NCI-H510A treated with DMSO at 0.1 percent for 48 hours (cell line): ENCODE data around the gene TRIM17.
"Not testable (repeated sequence)": the region's sequence is repeated elsewhere in the genome, so short reads cannot be mapped to it uniquely, and the experiment has no call there.

ENCODE experiments used
- DNase-seq: peaks from one replicate; lab custom pipeline; 2025; lab: John Stamatoyannopoulos, UW

The TRIM17 gene

DNA sequence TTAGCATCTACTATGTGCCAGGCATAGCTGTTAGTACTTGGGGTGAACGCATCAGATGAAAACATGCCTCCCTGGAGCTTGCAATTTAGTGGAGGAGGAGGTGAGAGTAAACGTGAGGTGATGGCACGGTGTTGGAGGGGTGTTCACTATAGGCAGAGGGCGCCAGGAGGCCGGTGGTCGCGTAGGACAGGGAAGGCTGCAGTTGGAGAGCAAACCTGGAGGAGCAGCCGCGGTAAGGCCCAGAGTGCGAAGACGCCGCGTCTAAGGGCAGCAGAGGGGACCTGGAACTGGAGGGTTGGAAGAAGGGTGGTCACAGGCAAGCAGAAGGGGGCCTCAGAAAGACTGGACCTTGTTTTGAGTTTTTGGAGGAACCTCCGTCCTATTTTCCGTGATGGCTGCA is 30.2 kb upstream of the TRIM17 start:
- DNase-seq: no peak

DNA sequence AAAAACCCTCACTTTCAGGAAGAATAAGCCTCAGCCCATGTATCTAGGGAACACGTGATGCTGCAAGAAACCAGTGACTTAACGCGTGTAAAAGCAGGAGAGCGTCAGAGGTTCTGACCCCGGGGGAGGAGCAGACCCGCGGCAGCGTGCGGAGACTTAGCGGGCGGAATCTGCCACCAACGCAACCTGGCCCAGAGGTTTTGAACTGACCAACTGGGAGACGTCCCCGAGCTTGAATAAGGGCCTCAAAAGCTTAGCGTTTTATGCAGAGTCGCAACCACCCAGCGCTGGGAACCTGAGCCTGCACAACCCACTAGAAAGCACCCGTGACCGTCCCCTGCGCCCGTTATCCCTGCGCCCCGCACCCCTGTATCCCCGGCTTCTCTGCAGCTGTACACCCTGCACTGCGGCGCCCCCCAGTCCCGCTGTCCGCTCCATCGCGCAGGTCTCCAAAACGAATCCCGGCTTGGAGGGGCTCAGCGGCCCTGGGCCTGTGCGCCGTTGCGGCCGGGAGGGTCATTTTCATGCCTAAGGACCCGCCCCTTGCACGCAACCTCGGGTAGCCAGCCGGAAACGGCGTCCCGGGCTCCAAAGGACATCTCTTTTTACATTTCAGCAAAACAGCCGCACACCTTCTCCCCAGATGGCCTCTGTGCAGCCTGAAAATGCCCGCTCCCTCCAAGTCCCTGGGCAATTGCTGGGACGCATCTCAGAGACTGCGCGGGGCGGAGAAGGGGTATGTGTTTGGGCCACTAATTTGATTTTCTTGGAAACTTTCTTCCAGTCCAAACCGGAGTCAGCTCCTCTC is 29.4 kb upstream of the TRIM17 start:
- DNase-seq: peak; percentile 32

DNA sequence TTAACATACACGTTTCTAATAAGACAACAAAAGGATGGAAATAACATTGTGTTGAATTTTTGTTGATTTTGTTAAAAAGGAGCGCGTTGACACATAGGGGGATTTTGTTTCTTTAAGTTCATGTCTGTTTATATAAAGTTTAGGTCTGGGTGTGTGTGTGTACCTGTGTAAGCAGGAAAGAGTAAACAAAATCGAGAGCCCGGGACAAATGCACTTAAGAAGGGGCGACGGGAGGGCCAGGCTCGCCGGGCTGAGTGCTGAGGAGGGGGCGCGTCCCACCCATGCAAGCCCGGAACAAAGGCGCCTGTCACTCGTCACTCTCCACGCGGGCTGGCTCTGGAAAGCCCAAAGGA is 28.8 kb upstream of the TRIM17 start:
- no peak for DNase-seq

DNA sequence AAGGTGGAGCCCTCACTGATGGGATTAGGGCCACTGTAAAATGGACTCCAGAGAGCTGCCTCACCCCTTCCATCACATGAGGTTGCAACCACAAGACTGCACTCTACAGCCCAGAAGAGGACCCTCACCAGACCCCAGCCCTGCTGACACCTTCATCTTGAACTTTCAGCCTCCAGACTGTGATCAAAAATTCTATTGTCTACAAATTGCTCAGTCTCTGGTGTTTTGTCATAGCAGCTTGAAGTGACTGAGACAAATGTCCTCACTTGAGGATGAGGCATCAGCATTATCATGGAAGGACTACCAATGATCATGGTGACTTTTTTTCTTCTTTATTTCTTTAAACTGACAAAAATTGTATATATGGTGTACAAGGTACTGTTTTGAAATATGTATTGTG is 26.7 kb upstream of the TRIM17 start:
- no peak for DNase-seq

DNA sequence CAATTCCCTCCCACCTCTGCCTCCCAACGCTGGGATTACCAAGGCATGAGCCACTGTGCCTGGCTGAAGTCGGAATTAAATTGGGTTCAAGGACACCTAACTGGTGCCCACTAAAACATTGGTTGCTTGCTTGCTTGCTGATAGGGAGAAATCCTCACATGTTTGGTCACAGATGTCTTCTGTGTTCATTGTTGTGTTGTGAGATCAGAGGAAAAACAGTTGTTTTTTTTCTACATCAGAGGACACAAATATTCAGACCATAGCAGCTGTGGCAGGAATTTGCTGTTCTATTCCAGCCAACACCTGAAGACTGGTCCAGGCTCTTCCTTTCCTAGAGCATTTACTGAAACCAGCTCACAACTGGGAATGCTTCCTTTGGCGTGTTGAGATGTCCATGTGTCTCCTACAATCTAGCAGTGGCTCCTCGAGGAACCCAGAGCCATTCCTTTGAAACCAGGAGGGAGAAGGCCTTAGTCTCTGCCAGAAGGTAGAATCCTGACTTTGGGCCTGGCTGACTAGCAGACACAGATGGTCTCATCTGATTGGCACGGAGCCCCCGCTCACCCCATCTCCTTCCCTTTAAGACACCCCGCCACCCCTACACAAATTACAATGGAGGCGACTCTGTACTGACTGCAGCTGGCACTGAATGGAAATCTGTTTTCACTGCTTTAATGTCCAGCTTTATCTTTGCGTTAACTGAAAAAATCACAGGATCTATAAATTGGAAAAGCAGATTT is 24.3 kb upstream of the TRIM17 start:
- DNase-seq: no peak

DNA sequence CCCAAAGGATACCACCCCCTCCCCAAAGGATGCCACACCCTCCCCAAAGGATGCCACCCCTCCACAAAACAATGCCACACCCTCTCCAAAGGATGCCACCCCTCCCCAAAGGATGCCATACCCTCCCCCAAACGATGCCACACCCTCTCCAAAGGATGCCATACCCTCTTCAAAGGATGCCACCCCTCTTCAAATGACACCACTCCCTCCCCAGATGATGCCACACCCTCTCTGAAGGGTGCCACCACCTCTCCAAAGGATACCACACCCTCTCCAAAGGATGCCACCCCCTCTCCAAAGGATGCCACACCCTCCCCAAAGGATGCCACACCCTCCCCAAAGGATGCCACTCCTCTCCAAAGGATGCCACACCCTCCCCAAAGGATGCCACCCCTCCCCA is 21.6 kb upstream of the TRIM17 start:
- DNase-seq: no peak

DNA sequence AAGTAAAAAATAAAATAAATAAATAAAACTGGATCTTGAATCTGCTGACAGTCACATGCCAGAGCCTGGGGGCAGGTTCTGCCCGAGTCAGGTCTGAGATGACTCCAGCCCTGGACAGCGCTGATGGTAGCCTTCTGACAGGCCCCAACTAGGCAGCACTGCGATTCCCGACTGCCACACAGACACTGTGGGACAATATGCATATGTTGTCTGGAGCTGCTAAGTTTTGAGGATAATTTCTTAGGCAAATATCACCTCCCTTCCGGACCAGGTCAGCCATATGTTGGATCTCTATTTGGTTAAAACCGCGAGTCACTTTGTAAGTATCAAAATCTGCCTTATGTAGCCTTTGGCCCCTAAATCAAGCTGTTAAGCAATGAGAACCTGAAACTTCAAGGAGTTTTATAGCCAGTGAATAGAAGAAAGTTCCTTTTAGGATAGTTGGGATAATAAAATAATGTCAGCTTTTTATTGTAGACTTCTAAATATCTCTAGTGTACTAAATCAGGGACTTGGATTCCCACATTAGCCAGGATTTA is 20.8 kb upstream of the TRIM17 start:
- no peak for DNase-seq

DNA sequence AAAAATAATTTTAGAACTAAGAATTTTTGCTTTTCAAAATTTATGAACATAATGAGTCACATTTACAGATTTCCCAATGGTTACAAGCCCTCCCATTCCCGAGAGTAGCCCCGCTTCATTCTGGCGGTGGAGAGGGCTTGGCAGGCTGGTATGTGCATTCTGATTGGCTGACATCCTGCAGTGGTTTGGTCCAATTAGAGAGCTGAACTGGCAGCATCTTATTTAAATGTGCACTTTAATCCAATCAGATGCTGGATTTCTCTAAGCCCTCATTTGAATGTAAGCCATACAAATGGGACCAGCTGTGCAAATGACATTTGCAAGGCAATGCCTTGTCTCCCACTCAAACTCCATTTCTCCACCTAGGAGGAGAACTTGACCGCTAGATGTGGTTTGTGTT is 18.0 kb upstream of the TRIM17 start:
- DNase-seq: no peak

DNA sequence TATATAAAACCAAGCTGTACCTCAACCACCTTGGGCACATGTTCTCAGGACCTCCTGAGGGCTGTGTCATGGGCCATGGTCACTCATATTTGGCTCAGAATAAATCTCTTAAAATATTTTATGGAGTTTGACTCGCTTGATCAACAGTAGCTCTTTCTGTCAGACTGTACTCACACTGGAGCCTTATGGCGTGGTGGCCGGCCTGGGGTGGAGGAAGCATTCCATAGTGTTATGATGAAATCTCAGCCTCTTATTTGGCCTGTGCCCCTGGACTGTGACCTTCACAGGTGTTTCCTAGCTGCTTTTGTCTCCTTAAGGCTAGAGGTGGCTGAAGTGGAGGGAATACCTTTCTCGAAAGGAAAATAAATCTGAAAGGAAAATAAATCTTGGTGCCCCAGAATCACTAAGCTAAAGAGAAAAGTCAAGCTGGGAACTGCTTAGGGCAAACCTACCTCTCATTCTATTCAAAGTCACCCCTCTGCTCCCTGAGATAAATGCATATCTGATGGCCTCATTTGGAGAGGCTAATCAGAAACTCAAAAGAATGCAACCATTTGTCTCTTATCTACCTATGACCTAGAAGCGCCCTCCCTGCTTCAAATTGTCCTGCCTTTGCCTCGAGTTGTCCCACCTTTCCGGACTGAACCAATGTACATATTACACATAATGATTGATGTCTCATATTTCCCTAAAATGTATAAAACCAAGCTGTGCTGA is 16.8 kb upstream of the TRIM17 start:
- not testable (repeated sequence) for DNase-seq

DNA sequence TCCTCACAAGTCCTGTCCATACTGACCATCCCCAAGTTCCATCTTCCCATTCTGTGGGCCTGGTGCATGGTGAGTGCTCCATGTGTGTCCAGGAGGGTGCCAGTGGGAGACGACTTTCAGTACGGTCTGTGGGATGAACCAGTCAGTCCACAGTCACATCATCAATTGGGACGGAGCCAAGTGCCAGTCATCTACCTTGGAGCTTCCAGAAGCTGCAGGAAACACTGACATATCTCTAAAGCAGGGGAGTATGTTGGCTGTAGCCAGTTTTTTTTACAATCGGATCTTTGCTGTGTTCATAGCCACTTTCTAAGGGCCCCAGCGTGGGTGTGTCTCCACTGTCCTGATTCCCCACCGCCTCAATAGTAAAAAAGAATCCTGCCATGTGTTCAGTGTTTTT is 13.6 kb upstream of the TRIM17 start:
- no peak for DNase-seq

DNA sequence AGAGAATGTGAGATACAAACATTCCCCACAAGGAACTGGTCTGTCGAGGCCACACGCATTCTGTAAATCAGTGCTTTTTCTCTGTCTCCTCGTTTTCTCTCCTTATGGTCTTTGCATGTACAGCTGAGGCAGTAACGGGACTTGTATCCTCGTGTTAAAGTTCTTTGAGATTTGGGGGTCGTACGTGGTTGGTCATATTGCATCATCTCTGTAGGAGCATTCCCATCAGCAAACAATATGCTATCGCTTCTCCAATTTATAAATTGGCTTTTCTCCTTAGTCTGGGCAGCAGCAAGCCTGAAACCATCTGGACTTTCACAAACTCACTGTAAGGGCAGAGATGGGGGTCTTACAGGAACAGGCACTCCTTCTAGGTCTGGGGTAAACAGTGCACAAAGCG is 13.0 kb upstream of the TRIM17 start:
- no peak for DNase-seq

DNA sequence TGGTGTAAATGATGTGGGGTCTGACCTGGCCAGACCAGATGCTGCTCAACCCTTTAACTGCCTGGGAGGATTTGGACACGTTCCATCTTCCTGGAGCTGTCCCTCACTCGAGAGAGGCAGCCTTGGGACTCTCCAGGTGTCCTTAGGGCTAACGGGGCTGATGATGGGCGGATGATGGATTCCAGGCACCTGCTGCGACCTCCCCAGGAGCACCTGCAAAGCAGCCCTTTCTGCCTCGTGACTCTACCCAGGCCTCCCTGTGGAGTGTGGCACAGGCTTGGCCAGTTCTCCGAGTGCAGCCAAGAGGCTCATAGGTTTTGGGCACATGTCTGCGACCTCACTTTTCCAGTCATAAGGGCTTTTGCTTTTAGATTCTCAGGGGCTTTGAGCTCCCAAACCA is 12.3 kb upstream of the TRIM17 start:
- no peak for DNase-seq

DNA sequence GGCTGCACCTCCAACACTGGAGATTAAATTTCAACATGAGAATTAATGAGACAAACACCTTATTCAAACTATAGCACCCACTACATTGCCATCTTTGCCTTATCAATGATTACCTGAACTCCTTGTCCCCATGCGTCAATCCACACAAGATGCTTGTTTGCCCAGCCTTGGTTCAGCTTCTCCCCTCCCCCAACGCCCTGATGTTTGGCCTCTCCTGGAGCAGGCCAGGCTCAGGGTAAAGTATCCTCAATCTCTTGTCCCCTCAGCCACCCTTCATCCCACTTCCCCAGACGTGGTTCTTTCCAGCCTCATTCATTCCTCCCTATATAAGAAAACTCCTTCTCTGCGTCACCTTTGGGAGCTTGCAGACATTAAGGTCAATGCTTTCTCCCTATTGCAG is 11.8 kb upstream of the TRIM17 start:
- no peak for DNase-seq

DNA sequence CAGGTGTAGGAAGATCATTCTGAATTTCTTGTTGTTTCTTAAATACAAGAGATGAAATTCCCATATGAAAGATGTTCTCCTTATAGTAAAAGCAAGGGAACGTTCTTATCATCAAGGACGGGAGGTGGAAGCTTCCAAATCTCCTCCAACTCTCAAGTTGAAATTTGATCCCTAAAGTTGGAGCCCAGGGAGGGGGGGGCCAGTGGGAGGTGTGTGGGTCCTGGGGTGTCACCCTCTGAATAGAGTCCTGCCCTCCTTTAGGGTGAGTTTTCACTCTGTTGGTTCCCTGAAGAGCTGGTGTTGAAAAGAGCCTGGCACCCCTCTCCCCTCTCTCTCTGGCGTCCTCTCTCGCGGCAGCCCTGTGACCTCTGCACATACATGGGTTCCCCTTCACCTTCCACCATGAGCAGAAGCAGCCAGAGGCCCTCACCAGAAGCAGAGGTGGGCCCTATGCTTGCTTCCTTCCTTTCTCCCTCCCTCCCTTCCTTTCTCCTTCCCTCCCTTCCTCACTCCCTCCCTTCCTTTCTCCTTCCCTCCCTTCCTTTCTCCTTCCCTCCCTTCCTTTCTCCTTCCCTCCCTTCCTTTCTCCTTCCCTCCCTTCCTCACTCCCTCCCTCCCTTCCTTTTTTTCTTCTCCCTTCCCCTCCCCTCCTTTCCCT is 10.0 kb upstream of the TRIM17 start:
- no peak for DNase-seq

DNA sequence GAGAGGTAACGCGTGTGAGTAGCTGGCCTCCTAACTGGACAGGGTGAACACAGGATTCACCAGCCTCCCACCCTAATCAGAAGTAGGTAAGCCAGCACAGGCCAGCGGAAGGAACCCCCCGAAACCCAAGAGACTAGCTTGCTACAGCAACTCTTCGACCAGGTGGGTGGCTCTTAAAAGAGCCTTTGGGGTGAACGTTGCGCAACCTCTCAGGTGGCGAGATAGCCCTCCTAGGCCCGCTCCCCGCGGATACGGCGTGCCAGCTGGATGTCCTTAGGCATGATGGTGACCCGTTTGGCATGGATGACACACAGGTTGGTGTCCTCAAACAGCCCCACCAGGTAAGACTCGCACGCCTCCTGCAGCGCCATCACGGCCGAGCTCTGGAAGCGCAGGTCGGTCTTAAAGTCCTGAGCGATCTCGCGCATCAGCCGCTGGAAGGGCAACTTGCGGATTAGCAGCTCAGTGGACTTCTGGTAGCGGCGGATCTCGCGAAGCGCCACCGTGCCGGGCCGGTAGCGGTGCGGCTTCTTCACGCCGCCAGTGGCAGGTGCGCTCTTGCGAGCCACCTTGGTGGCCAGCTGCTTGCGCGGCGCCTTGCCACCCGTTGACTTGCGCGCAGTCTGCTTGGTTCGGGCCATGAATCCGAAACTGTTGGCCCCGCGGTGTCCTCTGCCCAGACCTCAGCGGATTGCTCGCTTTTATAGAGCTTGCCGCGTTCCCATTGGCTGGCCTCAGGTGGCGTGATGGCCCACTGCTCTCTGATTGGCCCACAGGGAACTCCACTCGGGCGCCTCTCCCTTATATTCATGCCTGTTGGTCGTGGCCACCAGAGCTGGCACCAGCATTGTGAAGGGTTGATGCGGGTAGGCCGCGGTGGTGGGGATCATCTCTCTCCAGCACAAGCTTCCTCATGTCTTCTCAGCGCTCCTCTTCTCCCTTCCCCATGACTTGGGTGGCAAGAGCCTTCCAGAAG is 8.3 kb upstream of the TRIM17 start:
- DNase-seq: no peak

DNA sequence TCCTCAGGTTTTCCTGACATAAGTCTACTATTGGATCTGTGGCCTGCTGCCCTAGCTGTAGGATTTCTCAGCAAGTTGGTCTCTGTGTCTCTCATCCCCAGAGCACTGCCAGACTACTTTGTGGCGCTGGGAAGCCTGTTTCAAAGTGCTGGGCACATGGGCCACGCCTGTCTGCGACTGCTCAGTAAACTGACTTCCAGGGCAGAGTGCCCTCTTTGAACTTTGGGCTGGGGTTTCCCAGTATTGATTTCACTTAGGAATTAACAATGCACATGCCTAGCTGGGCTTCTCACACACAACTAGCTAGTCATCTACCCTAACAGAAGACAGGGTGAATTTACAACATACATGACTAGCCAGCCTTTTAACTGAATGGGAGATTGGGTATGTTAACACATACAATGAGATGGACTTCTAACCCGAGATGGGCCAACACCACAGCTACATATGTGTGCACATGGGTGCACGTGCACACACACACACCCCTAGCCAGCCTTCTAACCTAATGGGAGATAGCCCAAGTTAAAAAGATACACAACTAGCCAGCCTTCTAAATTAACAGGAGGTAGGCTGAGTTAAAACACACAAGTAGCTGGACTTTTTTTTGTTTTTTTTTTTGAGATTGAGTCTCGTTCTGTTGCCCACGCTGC is 6.9 kb upstream of the TRIM17 start:
- no peak for DNase-seq

DNA sequence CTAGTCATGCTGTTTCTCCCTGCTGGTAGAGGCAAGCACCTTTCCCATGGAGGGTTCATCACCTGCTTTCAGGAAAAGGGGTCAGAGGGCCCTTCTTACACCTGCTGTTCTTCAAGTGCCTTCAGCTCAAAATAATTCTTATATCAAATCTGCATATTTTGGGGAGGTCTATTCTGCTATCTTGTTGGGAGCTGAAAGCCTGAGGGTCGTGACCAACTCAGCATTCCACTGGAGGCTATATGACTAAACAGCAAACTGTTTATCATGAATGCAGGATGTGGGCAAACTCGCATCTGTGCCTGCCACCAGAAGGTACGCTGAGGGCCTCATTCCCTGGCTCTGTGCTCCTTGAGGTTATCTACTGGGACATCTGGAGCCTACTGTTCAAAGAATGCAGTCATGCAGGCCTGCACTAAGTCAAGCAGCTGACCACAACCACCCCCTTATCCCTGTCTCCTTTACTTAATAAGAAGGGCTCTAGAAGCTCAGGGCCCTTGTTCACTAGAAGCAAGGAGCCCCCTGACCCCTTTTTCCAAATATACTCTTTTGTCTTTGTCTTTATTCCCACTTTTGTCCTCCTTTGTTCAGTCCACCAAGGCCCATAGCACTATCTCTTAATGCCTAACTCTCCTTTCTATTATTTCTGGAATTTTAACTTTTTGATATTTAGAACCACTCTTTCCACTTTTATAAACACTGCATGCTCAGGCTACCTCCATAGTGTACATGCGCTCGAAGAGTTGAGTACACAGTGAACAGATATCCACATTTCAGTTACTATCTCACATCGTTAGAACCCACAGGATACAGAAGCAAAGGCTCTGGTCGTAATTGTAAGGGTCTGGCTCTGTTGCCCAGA is 4.5 kb upstream of the TRIM17 start:
- no peak for DNase-seq

DNA sequence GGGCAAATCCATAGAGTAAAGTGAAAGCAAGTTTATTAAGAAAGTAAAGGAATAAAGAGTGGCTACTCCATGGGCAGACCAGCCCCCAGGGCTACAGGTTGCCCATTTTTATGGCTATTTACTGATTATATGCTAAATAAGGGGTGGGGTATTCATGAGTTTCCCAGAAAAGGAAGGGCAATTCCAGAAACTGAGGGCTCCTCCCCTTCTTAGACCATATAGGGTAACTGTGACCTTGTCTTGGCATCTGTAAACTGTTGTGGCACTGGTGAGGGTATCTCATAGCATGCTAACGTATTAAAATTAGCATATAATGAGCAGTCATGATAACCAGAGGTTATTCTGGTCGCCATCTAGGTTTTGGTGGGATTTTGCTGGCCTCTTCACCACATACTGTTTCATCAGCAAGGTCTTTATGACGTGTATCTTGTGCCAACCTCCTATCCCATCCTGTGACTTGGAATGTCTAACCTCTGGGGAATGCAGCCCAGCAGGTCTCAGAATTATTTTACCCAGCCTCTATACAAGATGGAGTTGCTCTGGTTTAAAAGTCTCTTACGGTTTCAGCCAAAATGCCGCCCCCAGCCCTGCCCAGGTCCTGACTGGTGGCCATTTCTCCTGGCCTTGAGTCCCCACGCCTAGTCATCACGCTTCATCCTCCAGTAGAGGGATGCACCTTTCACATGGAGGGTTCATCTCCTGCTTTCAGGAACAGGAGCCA is 982 bp upstream of the TRIM17 start:
- no peak for DNase-seq

DNA sequence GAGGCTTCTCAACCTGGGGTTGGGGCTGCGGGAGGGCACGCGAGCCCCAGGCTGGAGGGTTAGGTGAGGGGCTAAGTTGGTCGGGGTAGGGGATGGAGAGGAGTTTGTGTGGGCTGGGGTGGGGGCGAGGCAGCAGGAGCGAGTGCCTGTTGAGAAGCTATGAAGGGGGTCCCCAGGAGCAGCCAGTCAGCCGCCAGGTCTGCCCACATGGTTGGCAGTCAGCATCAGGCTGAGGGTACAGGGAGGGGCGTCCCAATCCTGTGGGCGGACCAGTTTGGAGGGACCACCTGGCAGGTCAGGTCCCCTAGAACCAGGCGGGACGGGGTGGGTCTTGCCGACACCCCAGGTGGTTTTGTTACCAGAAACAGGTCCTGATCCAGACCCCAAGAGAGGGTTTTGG is 400 bp upstream of the TRIM17 start:
- DNase-seq: no peak
